GM15510 (cell line): ENCODE data around the gene ELMOD3.

Experiments
- POLR2A ChIP-seq: IDR thresholded peaks from 3 replicates; pipeline ENCODE4 v1.6.1; 2011; ENCODE audit warnings: borderline replicate concordance; ENCODE audit not compliant: insufficient read length; ENCODE audit errors: extremely low read depth

ELMOD3 gene

DNA sequence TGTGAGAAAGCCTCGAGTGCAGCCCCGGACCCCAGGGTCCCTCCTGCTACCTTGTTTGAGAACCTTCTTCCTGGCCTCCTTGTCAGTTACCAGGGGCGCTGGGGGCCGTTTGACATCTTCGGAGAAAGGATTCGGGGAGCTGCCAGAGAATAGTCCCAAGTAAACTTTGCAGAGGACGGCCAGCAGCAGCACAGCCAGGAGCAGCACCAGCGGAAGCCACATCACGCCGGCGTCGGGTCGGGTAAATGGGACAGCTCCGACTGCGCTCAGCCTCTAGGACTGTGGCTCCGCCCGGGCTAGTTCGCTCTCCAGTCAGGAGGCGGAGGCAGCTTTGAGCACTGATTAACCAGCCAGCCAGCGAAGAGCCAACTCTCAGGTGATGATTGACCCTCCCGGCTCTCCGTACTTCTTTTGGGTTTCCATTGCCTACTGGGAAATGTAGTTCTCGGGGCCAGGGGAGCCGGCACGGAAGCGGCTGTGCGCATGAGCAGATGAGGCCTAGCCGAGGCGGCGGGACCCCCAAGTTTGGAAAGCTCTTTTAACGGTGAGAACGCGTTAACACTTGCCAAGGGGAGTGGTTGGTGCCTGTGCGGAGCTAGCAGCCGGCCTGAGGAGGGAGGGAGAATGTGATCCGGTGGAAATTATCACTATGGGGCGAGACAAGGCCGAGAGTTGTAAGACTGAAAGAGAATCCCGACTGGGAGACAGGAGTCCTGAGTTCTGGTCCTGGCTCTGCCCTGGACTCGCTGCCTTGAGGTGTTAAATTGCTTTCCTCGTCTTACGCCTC, at the start of gene ELMOD3, which contains the start of gene RETSAT:
Gene ELMOD3, plus strand, starts transcription at position 484 of the 787 bp plus-strand sequence. CDS start 2,430 bp downstream, outside the sequence.
Gene RETSAT, minus strand, starts transcription at position 243 of the 787 bp plus-strand sequence. Its CDS starts 21 bp downstream, at position 222.
- TF ChIP-seq POLR2A: peak; percentile 98

DNA sequence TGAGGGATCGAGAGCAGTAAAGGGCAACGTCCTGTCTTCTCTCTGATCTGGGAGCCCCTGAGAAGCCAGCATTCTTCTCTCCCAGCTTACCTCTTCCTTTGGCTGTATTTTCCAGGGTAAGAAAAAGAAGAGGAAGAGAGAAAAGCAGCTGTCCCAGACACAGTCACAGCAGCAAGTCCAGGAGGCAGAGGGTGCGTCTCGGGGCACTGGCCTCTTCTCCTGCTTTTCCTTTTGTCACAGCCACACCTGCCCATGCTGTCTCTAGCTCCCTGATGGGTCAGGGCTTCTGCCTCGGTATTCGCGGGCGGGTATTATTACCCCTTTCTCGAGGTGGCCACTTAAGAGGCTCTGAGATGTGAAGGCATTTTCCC, 47.1 kb upstream of the ELMOD3 start:
- TF ChIP-seq POLR2A: no peak

DNA sequence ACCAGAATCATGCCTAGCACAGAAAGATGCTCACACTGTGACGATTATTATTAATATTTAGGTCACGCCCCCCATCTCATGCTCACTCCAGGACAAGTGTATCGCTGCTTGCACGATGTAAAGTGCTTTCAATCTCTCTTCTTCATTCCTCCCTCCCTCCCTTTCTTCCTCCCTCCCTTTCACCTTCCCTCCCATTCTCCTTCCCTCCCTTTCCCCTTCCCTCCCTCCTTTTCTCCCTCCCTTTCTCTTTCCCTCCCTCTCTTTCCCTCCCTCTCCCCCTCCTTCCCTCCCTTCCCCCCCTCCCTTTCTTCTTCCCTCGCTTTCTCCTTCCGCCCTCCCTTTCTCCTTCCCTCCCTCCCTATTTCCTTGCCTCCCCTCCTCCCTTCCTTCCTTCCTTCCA, 46.4 kb upstream of the ELMOD3 start:
- no peak for TF ChIP-seq POLR2A

DNA sequence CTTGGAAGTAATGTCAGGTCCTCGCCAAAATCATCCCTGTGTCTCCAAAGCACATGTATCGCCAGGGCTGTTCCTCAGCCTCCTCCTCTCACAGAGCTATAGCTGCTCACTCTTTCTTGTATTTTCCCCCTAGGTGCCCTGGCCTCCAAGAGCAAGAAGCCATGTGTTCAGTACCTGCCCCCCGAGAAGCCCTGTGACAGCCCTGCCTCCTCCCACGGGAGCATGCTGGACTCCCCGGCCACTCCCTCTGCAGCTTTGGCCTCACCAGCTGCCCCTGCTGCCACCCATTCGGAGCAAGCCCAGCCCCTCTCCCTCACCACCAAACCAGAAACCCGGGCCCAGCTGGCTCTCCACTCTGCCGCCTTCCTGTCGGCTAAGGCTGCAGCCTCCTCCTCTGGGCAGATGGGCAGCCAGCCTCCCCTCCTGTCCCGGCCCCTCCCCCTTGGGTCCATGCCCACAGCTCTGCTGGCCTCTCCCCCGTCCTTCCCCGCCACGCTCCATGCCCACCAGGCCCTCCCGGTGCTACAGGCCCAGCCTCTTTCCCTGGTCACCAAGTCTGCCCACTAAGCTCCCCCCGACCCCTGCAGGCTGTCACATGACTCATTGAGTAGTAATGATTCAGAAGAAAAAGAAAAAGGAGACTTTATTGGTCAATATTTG, 45.5 kb upstream of the ELMOD3 start:
- no peak for TF ChIP-seq POLR2A

DNA sequence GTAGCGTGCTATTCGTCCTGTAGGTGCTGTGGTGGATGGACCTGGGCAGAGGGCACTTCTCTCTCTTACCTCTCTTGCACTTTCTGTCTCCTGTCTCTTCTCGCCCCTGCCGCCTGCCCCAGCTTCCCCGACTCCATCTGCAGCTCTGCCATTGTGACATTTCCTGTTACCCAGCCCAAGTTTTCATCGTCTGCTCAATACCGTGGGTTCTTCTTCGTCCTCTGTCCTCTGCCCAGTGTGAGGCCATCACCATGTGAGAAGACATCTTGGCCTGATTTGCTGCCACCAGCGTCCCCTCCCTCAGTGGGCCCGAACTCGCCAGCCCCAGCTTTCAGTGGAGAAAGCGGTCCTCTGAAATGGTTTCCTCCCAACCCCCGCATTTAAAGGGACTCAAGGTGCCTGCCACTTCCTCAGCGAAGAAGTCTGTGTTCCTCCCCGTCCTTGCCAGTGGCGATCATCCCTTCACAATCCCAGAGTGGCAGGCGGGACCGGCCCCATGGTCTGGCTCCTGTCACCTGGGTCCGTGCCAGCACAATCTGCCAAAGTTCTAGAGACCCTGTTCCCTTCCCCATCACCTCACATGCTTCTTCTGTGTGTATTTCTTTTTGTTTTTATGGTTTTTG, 44.8 kb upstream of the ELMOD3 start:
- no peak for TF ChIP-seq POLR2A

DNA sequence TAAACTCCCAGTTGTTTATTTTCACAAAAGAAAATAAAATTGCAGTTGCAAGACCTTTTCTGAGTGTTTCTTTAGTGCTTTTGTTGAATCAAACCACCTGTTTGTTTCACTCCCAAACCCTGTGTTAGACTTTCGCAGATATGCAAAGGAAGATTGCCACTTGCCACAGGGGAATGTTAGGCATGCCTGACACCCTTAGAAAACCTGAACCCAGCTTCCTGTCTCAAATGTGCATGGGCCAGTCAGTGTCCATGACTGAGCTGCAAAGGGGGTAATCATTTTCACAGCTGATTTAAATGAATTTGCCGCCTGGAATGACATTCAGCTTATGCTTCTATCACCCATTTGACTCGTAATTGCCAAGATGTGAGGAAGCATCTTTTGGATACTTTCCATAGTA, 44.2 kb upstream of the ELMOD3 start:
- no peak for TF ChIP-seq POLR2A

DNA sequence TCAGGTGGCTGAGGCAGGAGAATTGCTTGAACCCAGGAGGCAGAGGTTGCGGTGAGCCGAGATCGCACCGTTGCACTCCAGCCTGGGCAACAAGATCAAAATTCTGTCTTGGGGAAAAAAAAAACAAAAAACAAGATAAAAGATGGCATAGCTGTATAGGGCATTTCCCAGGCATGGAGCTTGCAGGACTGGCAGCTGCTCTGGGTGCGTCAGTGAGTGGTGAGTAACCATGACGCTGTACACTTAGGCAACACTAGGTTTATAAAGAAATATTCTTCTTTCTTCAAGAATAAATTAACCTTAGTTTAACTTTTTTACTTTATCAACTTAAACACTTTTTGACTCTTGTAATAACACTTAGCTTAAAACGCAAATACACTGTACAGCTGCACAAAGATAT, 42.2 kb upstream of the ELMOD3 start:
- TF ChIP-seq POLR2A: no peak

DNA sequence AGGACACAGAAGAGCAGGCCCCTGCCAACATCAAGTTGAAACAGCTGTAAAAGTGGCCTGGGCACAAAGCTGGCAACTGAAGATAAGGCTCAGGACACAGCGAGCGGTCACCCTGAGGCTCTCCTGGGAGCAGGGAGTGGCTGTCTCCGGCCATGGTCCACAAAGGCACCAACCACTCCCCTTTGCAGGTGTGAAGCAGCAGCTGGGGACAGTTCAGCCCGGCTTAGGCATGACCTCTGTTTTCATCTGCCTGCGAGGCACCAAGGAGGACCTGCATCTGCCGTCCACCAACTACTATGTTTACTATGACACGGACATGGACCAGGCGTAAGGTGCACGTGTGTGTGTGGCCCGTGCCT, 39.7 kb upstream of the ELMOD3 start:
- no peak for TF ChIP-seq POLR2A

DNA sequence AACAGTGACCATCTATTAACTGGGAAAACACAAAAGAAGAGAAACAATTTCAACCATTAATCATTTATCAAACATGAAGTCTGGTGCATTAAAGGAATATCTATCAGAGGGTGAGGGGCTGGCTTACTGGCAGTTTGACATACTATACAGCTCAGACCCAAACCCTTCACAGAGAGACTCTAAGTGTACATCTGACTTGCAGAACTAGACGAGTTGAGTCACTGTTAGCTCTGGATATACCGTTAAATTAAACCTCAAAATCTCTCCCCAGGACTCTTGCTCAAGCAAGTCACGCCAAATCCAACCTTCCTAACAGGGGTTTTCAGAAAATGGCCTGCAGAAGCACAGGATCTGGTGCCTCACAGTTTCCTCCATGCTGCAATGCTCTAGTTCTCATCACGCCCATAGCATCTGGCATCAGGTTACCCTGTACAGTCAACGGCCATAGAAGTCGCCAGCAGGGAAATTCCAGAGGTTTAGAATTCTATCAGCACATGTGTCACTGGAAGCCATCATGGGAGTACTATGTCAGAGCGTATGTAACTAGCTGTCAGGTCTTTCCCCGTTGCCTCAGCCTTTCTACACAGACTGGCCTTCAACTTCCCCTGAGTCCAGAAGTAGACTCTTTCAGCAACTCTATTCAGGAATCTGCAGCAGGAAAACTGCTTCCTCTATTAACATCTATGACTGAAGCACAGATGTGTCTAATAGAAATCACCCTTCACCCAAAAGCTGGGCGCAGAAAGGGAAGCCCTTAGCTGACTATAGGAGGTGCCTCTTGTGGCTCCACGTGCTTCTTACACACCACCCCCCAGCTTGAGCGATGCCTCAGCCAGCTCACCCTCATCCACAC, 36.1 kb upstream of the ELMOD3 start:
- TF ChIP-seq POLR2A: no peak

DNA sequence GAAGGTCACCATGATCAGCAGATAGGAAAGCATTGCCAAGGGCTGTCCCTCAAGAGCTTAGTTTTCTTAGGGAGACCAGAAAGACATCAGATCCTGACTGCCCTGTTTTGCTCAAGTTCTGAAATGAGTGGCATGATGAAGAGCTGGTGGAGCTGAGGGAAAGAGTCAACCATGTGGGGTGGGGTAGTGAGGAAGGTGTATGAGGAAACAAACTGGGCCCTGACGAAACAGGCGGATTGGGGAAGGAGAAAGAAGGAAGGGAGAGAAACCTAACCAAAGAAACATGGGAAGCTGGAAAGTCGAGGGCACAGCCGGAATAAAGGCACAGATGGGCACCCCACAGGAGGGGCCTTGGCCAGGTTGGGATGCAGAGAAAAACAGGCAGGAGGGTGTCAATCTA, 34.8 kb upstream of the ELMOD3 start:
- TF ChIP-seq POLR2A: no peak

DNA sequence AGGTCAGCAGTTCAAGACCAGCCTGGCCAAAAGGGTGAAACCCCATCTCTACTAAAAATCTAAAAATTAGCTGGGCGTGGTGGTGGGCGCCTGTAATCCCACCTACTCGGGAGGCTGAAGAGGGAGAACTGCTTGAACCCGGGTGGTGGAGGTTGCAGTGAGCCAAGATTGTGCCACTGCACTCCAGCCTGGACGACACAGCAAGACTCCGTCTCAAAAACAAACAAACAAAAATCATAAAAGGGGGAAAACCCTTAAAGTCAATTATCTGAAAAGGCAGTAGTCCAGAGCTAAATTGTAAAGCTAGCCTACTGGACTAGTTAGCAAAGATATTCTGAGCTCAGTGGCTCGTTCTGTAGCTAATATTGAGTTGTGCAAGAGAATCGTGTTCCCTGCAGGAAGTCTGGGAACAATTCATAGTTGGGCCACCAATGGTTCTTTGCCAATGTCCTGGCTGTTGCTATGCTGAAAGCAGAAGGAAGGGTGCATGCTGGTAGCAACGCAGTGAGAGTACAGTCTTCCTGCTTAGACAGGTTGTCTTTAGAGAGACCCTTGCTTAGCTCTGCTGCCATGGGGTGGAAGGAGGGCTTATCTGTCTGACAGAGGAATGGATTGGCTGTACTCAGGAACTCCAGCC, 31.1 kb upstream of the ELMOD3 start:
- TF ChIP-seq POLR2A: no peak

DNA sequence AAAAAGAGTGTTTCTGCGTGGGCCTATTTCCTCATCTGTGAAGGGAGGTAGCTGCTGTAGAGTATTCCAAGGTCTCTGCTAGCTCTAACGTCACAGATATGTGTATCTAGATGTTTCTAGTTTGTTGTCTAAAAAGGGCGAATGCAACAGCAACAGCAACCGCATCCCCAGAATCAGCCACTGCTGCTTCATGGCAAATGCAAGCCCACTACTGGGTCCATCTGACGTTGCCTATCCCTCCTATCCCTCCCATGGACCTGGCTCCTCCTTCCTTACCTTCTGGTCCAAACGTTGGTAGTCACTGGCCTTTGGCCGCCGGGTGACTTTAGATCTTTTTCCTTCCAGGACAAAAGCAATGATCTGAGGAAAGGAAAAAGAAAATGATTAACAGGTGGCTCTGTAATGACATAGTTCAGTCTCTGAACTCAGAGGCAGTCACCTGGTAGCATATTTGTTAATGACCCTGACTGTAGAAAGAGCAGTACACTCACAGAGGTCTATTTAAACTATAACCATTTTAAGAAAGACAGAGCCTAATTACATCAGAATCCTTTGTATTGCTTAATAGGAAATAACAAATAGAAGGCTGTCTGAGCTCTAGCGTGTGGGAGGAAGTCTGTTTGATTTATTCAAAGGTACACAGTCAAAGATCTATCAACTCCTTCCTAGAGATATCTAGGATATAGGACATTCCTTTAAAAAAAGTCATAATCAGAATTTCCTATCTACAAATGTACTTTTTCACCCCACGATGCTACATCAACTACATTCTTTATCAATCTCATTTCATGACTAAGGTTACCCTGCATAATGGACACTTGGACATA, 29.7 kb upstream of the ELMOD3 start:
- no peak for TF ChIP-seq POLR2A

DNA sequence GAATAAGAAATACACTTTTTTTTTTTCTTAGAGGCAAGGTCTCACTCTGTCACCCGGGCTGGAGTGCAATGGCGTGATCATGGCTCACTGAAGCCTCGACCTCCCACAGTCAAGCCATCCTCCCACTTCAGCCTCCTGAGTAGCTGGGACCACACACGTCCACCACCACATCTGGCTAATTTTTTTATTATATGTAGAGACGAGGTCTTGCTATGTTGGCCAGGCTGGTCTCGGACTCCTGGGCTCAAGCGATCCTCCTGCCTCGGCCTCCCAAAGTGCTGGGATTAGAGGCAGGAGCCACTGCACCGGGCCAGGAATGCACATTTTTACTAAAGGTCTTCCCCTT, 29.1 kb upstream of the ELMOD3 start:
- TF ChIP-seq POLR2A: no peak
